Uterus (tissue), 2 donors: ENCODE measurements around the gene KLK15.

Source experiments
- POLR2A ChIP-seq, 2 donors: fragments of 450-650 bp; IDR thresholded peaks; one replicate each; pipeline ENCODE4 v1.6.1; 2016; ENCODE audit warnings: antibody characterized with exemption in 2 of 2, mild to moderate bottlenecking in 1 of 2, moderate library complexity in 1 of 2
- TF ChIP-seq, protein P1 (sequence below), 4 experiments: fragments of 200-600 bp in 2 of 4; fragments of 450-650 bp in 2 of 4; sonication (generic) in 2 of 4; IDR thresholded peaks; one replicate each; pipeline ENCODE4 v1.5.1; 2016 to 2019; ENCODE audit warnings: antibody characterized with exemption in 4 of 4, mild to moderate bottlenecking in 2 of 4, moderate library complexity in 1 of 4

DNA sequence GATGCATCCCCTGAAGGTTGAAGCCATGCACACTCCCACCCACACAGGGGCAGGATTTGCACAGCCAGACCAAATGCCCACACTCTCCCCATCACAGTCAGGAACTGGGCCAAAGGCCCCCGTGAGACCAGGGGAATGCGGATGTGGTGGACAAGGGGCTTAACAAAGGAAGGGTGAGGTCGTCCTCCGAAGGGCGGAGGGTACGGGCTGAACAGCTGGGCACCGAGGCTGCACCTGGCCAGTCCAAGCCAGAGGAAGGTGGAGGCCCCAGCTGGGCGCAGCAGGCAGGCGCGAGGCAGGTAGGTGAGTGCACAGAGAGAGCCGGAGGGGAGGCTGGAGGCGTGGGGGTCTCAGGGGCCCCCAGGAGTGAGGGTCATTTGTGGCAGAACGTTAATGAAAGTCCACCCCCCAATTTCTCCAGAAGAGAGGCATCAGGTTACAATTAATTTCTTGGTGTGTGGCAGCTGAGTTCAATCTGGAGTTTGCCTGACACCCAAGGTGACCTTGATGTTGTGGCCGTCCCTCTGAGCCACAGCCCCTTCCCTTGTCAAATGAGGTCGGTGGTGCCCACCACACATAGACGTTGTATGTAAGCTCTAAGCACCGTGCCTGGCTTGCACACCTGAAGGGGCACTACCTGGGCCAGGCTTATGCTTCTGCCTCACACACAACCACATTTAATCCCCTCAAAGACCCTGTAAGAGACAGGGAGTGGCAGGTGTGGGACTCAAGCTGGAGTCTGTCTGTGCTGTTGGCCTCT is 2.9 kb downstream of the KLK15 start:
- TF ChIP-seq, protein P1, sequence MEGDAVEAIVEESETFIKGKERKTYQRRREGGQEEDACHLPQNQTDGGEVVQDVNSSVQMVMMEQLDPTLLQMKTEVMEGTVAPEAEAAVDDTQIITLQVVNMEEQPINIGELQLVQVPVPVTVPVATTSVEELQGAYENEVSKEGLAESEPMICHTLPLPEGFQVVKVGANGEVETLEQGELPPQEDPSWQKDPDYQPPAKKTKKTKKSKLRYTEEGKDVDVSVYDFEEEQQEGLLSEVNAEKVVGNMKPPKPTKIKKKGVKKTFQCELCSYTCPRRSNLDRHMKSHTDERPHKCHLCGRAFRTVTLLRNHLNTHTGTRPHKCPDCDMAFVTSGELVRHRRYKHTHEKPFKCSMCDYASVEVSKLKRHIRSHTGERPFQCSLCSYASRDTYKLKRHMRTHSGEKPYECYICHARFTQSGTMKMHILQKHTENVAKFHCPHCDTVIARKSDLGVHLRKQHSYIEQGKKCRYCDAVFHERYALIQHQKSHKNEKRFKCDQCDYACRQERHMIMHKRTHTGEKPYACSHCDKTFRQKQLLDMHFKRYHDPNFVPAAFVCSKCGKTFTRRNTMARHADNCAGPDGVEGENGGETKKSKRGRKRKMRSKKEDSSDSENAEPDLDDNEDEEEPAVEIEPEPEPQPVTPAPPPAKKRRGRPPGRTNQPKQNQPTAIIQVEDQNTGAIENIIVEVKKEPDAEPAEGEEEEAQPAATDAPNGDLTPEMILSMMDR (IDR thresholded peaks at IDR 0.05) = no peak
- no peak for TF ChIP-seq POLR2A (IDR thresholded peaks at IDR 0.05)
